Stromal cell of bone marrow (primary cell): ENCODE measurements around the gene ZCCHC8.
"Not testable (repeated sequence)": the region's sequence is repeated elsewhere in the genome, so short reads cannot be mapped to it uniquely, and the experiment has no call there.

Source experiments
- DNase-seq: peaks from one replicate; pipeline ENCODE4 v3.0.0-alpha.2; 2012; ENCODE audit warnings: low read depth

ZCCHC8 gene

GRCh38 chr12:122500685-122501488 lies at the start of gene ZCCHC8:
ZCCHC8 (minus strand) TSS chr12:122500932; CDS start chr12:122500840, 92 bp downstream.
- peak; percentile 96 for DNase-seq

- no peak for DNase-seq
These were observed 46.6 kb upstream of the ZCCHC8 start for GRCh38 chr12:122547330-122547729.

GRCh38 chr12:122545855-122546254 lies 45.1 kb upstream of the ZCCHC8 start:
- no peak for DNase-seq

- no peak for DNase-seq
These were observed 43.8 kb upstream of the ZCCHC8 start for GRCh38 chr12:122544537-122544936.

GRCh38 chr12:122538496-122538895 lies 37.8 kb upstream of the ZCCHC8 start:
- DNase-seq = no peak

GRCh38 chr12:122537021-122537420 lies 36.3 kb upstream of the ZCCHC8 start:
- no peak for DNase-seq

GRCh38 chr12:122533856-122534255 lies 33.1 kb upstream of the ZCCHC8 start:
- DNase-seq = peak; percentile 18

GRCh38 chr12:122528992-122529391 lies 28.3 kb upstream of the ZCCHC8 start:
- no peak for DNase-seq

- DNase-seq = no peak
These were observed 27.9 kb upstream of the ZCCHC8 start for GRCh38 chr12:122528582-122528981.

GRCh38 chr12:122527478-122527944 lies 26.8 kb upstream of the ZCCHC8 start:
- DNase-seq = no peak

GRCh38 chr12:122526683-122527477 lies 26.1 kb upstream of the ZCCHC8 start, which contains the start of the genes KNTC1 and RSRC2:
KNTC1 (plus strand) TSS chr12:122527249; CDS start chr12:122530064, 2,815 bp downstream.
RSRC2 (minus strand) TSS chr12:122526936; CDS start chr12:122526853, 83 bp downstream.
- peak; percentile 100 for DNase-seq

- DNase-seq = no peak
These were observed 23.4 kb upstream of the ZCCHC8 start for GRCh38 chr12:122523846-122524718.

- DNase-seq = no peak
These were observed 22.5 kb upstream of the ZCCHC8 start for GRCh38 chr12:122523280-122523679.

- no peak for DNase-seq
These were observed 19.9 kb upstream of the ZCCHC8 start for GRCh38 chr12:122520676-122521075.

- no peak for DNase-seq
These were observed 18.7 kb upstream of the ZCCHC8 start for GRCh38 chr12:122519418-122519817.

- DNase-seq = no peak
These were observed 18.2 kb upstream of the ZCCHC8 start for GRCh38 chr12:122518908-122519307.

GRCh38 chr12:122517877-122518276 lies 17.1 kb upstream of the ZCCHC8 start:
- peak; percentile 89 for DNase-seq

- DNase-seq = no peak
These were observed 16.0 kb upstream of the ZCCHC8 start for GRCh38 chr12:122516544-122517361.

GRCh38 chr12:122515275-122515674 lies 14.5 kb upstream of the ZCCHC8 start:
- DNase-seq = no peak

GRCh38 chr12:122513660-122514059 lies 12.9 kb upstream of the ZCCHC8 start:
- no peak for DNase-seq

GRCh38 chr12:122513028-122513427 lies 12.3 kb upstream of the ZCCHC8 start:
- not testable (repeated sequence) for DNase-seq
